GM19438 (cell line): Measurements from ENCODE around the gene JOSD2.

Source experiments
- ATAC-seq: cut with Tn5 transposase; IDR thresholded peaks from one replicate; pipeline ENCODE4 v1.9.1; 2021; ENCODE audit warnings: low read depth; ENCODE audit not compliant: unreplicated experiment

Gene JOSD2

GRCh38 chr19:50511069-50511822 is at the start of gene JOSD2:
TSS of gene JOSD2 (minus strand) at chr19:50511191. CDS start at chr19:50510431, 760 bp downstream.
- peak; percentile 83 for ATAC-seq

- no peak for ATAC-seq
Observed at GRCh38 chr19:50559636-50560035, 48.6 kb upstream of the JOSD2 start.

- no peak for ATAC-seq
Observed at GRCh38 chr19:50558449-50558848, 47.5 kb upstream of the JOSD2 start.

- no peak for ATAC-seq
Observed at GRCh38 chr19:50558039-50558438, 47.0 kb upstream of the JOSD2 start.

GRCh38 chr19:50557009-50557613 is 46.1 kb upstream of the JOSD2 start:
- ATAC-seq = no peak

- no peak for ATAC-seq
Observed at GRCh38 chr19:50556282-50557008, 45.5 kb upstream of the JOSD2 start.

GRCh38 chr19:50555450-50556281 is 44.7 kb upstream of the JOSD2 start:
- ATAC-seq = no peak

GRCh38 chr19:50555033-50555432 is 44.0 kb upstream of the JOSD2 start:
- no peak for ATAC-seq

- no peak for ATAC-seq
Observed at GRCh38 chr19:50554212-50554611, 43.2 kb upstream of the JOSD2 start.

GRCh38 chr19:50553134-50553703 is 42.2 kb upstream of the JOSD2 start:
- no peak for ATAC-seq

GRCh38 chr19:50552540-50552939 is 41.5 kb upstream of the JOSD2 start:
- no peak for ATAC-seq

GRCh38 chr19:50551715-50552187 is 40.8 kb upstream of the JOSD2 start:
- no peak for ATAC-seq

GRCh38 chr19:50551034-50551714 is 40.2 kb upstream of the JOSD2 start:
- ATAC-seq = no peak

- no peak for ATAC-seq
Observed at GRCh38 chr19:50550594-50550966, 39.6 kb upstream of the JOSD2 start.

GRCh38 chr19:50549927-50550593 is 39.1 kb upstream of the JOSD2 start:
- ATAC-seq = no peak

- ATAC-seq = no peak
Observed at GRCh38 chr19:50549059-50549926, 38.3 kb upstream of the JOSD2 start.

- no peak for ATAC-seq
Observed at GRCh38 chr19:50548191-50549058, 37.4 kb upstream of the JOSD2 start.
